H1 (cell line): ENCODE data around the gene RPTOR. TPM values are rescaled to one million over a fixed set of nuclear protein-coding genes. Genes with fewer than 3 reads are reported as not detected.

Source experiments
- CTCF ChIA-PET: fragments of 300-600 bp; sonication (Branson Sonifier 250); formaldehyde crosslinking; loops from one replicate; lab custom pipeline; 2021; ENCODE audit not compliant: partially characterized antibody; lab: Charles Lee
- POLR2A ChIA-PET: fragments of 300-600 bp; sonication (Branson Sonifier 250); formaldehyde crosslinking; loops from one replicate; lab custom pipeline; 2021; ENCODE audit warnings: inconsistent platforms; ENCODE audit not compliant: partially characterized antibody; lab: Charles Lee
- DNase-seq, 2 experiments: peaks; one replicate each; pipeline versions ENCODE4 v3.0.0 to v3.0.0-alpha.2; 2010 to 2022; ENCODE audit warnings: low spot score in 2 of 2, low read depth in 1 of 2, mixed read lengths in 1 of 2
- FAIRE-seq: peaks from 2 replicates; lab custom pipeline; 2011; peaks lifted over from hg19 to GRCh38; lab: Jason Lieb, UNC
- H2AFZ ChIP-seq: 2 replicates; pipeline ENCODE4 v1.8.1; 2012; ENCODE audit warnings: low read length, inconsistent platforms
- H2AK5ac ChIP-seq: 2 replicates; pipeline ENCODE4 v1.6.1; 2013; ENCODE audit warnings: low read depth, low read length
- H2BK120ac ChIP-seq: replicated peaks from 2 replicates; pipeline ENCODE3; 2013; ENCODE audit warnings: low read depth, low read length, inconsistent platforms
- H2BK12ac ChIP-seq: 2 replicates; pipeline ENCODE4 v1.6.1; 2013; ENCODE audit warnings: low read depth, low read length
- H2BK15ac ChIP-seq: 2 replicates; pipeline ENCODE4 v1.6.1; 2013; ENCODE audit warnings: low read length
- H2BK20ac ChIP-seq: 2 replicates; pipeline ENCODE4 v1.6.1; 2013; ENCODE audit warnings: low read length
- H2BK5ac ChIP-seq: 2 replicates; pipeline ENCODE4 v1.6.1; 2013; ENCODE audit warnings: low read depth, low read length
- H3K14ac ChIP-seq: 2 replicates; pipeline ENCODE4 v1.6.1; 2013; ENCODE audit warnings: inconsistent platforms; ENCODE audit not compliant: insufficient read length
- H3K18ac ChIP-seq: 2 replicates; pipeline ENCODE4 v1.6.1; 2013; ENCODE audit warnings: low read length; ENCODE audit errors: extremely low read depth
- H3K23ac ChIP-seq: 2 replicates; pipeline ENCODE4 v1.6.1; 2013; ENCODE audit warnings: inconsistent platforms; ENCODE audit not compliant: insufficient read length
- H3K23me2 ChIP-seq: 2 replicates; pipeline ENCODE4 v1.6.1; 2013; ENCODE audit warnings: low read depth, low read length
- H3K27ac ChIP-seq: 2 replicates; pipeline ENCODE4 v1.6.1; 2011; ENCODE audit warnings: low read depth, low read length, inconsistent platforms
- H3K27me3 ChIP-seq, 4 experiments: replicated peaks in 1 of 4; 1 replicate in 1 of 4; 2 replicates in 3 of 4; pipeline versions ENCODE4 v1.6.1 to v1.8.1; 2011 to 2013; ENCODE audit warnings: low read length in 3 of 4, mild to moderate bottlenecking in 3 of 4, inconsistent platforms in 2 of 4, mixed read lengths in 2 of 4, moderate library complexity in 1 of 4; ENCODE audit not compliant: control insufficient read depth in 3 of 4, insufficient read depth in 3 of 4; ENCODE audit errors: extremely low read depth in 1 of 4
- H3K36me3 ChIP-seq, 4 experiments: 2 replicates each; pipeline versions ENCODE4 v1.6.1 to v1.8.1; 2011 to 2013; ENCODE audit warnings: mild to moderate bottlenecking in 4 of 4, low read length in 3 of 4, moderate library complexity in 2 of 4, control low read depth in 1 of 4, inconsistent platforms in 1 of 4; ENCODE audit not compliant: insufficient read depth in 4 of 4, control insufficient read depth in 2 of 4
- H3K4ac ChIP-seq: replicated peaks from 2 replicates; pipeline ENCODE3; 2013; ENCODE audit warnings: low read length, low read depth, mixed read lengths, inconsistent platforms; ENCODE audit not compliant: insufficient read length
- H3K4me1 ChIP-seq, 4 experiments: replicated peaks in 1 of 4; 1 replicate in 1 of 4; 2 replicates in 3 of 4; pipeline versions ENCODE4 v1.6.1 to v1.8.1; 2011 to 2013; ENCODE audit warnings: low read length in 3 of 4, inconsistent platforms in 2 of 4, mixed read lengths in 1 of 4; ENCODE audit not compliant: insufficient read depth in 4 of 4, control insufficient read depth in 3 of 4
- H3K4me2 ChIP-seq, 2 experiments: 2 replicates each; pipeline versions ENCODE4 v1.6.1 to v1.8.1; 2011 to 2013; ENCODE audit warnings: low read depth in 2 of 2, low read length in 2 of 2, control low read depth in 1 of 2, inconsistent platforms in 1 of 2, mild to moderate bottlenecking in 1 of 2; ENCODE audit not compliant: insufficient read depth in 1 of 2
- H3K4me3 ChIP-seq, 4 experiments: fragments of 200-600, 300-600 bp in 1 of 4; sonication (generic), shearing (Covaris generic), sonication (Bioruptor Twin) in 1 of 4; 2 replicates each; pipeline versions ENCODE4 v1.5.1 to v1.8.1; 2011 to 2016; ENCODE audit warnings: low read length in 4 of 4, low read depth in 3 of 4, control low read depth in 2 of 4, inconsistent platforms in 2 of 4, mild to moderate bottlenecking in 2 of 4, mixed read lengths in 1 of 4, moderate library complexity in 1 of 4; ENCODE audit not compliant: insufficient read depth in 2 of 4; ENCODE audit errors: extremely low read depth in 1 of 4
- H3K56ac ChIP-seq: replicated peaks from 2 replicates; pipeline ENCODE3; 2013; ENCODE audit warnings: low read depth, mild to moderate bottlenecking, mixed read lengths, low read length, inconsistent platforms; ENCODE audit not compliant: insufficient read length
- H3K79me1 ChIP-seq: 2 replicates; pipeline ENCODE4 v1.6.1; 2013; ENCODE audit warnings: low read depth, low read length, control low read depth
- H3K79me2 ChIP-seq, 2 experiments: 2 replicates each; pipeline versions ENCODE4 v1.6.1 to v1.8.1; 2012 to 2013; ENCODE audit warnings: low read length in 2 of 2, mild to moderate bottlenecking in 2 of 2, inconsistent platforms in 1 of 2; ENCODE audit not compliant: insufficient read depth in 2 of 2, control insufficient read depth in 1 of 2
- H3K9ac ChIP-seq, 4 experiments: replicated peaks in 1 of 4; 1 replicate in 1 of 4; 2 replicates in 3 of 4; pipeline versions ENCODE4 v1.6.1 to v1.8.1; 2011 to 2013; ENCODE audit warnings: low read depth in 3 of 4, low read length in 3 of 4, control low read depth in 2 of 4, mild to moderate bottlenecking in 2 of 4, moderate library complexity in 2 of 4, inconsistent platforms in 1 of 4; ENCODE audit errors: extremely low read depth in 1 of 4
- H3K9me3 ChIP-seq, 2 experiments: 2 replicates each; pipeline versions ENCODE4 v1.6.1 to v1.8.1; 2012 to 2013; ENCODE audit warnings: mild to moderate bottlenecking in 2 of 2, moderate library complexity in 2 of 2, control low read depth in 1 of 2, inconsistent platforms in 1 of 2, low read depth in 1 of 2, low read length in 1 of 2, mixed read lengths in 1 of 2; ENCODE audit not compliant: insufficient read depth in 2 of 2
- H4K20me1 ChIP-seq, 2 experiments: replicated peaks in 1 of 2; 2 replicates each; pipeline versions ENCODE3 to v1.8.1; 2011 to 2013; ENCODE audit warnings: inconsistent platforms in 2 of 2, low read length in 2 of 2, mild to moderate bottlenecking in 1 of 2; ENCODE audit not compliant: insufficient read depth in 2 of 2, control insufficient read depth in 1 of 2
- H4K5ac ChIP-seq: 2 replicates; pipeline ENCODE4 v1.6.1; 2013; ENCODE audit warnings: low read length, low read depth, mixed read lengths, inconsistent platforms; ENCODE audit not compliant: insufficient read length
- H4K8ac ChIP-seq: 2 replicates; pipeline ENCODE4 v1.8.0; 2013; ENCODE audit warnings: mild to moderate bottlenecking, moderate library complexity, low read length, inconsistent platforms; ENCODE audit not compliant: insufficient read depth; ENCODE audit errors: extremely low read depth
- H4K91ac ChIP-seq: replicated peaks from 2 replicates; pipeline ENCODE3; 2013; ENCODE audit warnings: low read length, mixed read lengths, inconsistent platforms; ENCODE audit not compliant: insufficient read length
- BACH1 ChIP-seq: IDR thresholded peaks from 2 replicates; pipeline ENCODE4 v1.6.1; 2012; ENCODE audit warnings: low read length, improper control_type of control experiment
- RBBP5 ChIP-seq: IDR thresholded peaks from 2 replicates; pipeline ENCODE4 v1.7.1; 2012; ENCODE audit warnings: low read depth, mild to moderate bottlenecking, inconsistent platforms, low read length, moderate library complexity, borderline replicate concordance
- SP1 ChIP-seq: IDR thresholded peaks from 2 replicates; pipeline ENCODE4 v1.6.1; 2011; ENCODE audit warnings: low read depth, low read length
- SRF ChIP-seq: IDR thresholded peaks from 2 replicates; pipeline ENCODE4 v1.6.1; 2011; ENCODE audit warnings: mild to moderate bottlenecking, low read depth, low read length, moderate library complexity
- SUZ12 ChIP-seq: fragments of 200-600 bp; sonication (generic); IDR thresholded peaks from 2 replicates; pipeline ENCODE4 v1.6.1; 2012; ENCODE audit warnings: mild to moderate bottlenecking, inconsistent platforms, low read length, moderate library complexity, mixed read lengths
- TEAD4 ChIP-seq: IDR thresholded peaks from 2 replicates; pipeline ENCODE4 v1.6.1; 2012; ENCODE audit warnings: low read depth, low read length, inconsistent platforms, mixed read lengths
- WGBS, 2 experiments: shearing (Covaris generic) in 1 of 2; methylation state at CpG; one replicate each; pipeline versions ENCODE4 v1.1.6 to v1.1.7; 2013 to 2015; ENCODE audit warnings: low lambda C conversion rate in 2 of 2, mixed read lengths in 2 of 2, inconsistent platforms in 1 of 2, low coverage in 1 of 2, missing lambda C conversion rate in 1 of 2; ENCODE audit not compliant: insufficient replicate concordance in 2 of 2, insufficient coverage in 1 of 2, insufficient read length in 1 of 2; ENCODE audit errors: extremely low coverage in 1 of 2, missing lambda C conversion rate in 1 of 2; 5-methylcytosine and 5-hydroxymethylcytosine counted together
- polyA plus RNA-seq, 7 experiments: library from polyadenylated mRNA; depleted of rRNA in 3 of 7; stranded (reverse) in 5 of 7; unstranded in 2 of 7; fragments of >200 nt in 5 of 7; fragments of 200-250 nt in 2 of 7; gene quantifications; 1 replicate in 5 of 7; 2 replicates in 1 of 7; 4 replicates in 1 of 7; pipeline versions ENCODE4 v1.2.1 to v1.2.3, GENCODE V29; 2011 to 2013; ENCODE audit warnings: missing spikeins in 2 of 7, mixed read lengths in 2 of 7
- total RNA-seq: library from RNA; stranded (reverse); fragmentation: NEBNext Ultra II Directional; extraction: Animal tissue kit (Norgen Biotek cat#: 25700); gene quantifications from 2 replicates; pipeline ENCODE4 v1.2.1, GENCODE V29; 2021

The RPTOR gene
- total and polyA plus RNA-seq, 2 of the 8 experiments (the other 6 are each of a cell fraction or from before 2014, with no cell fraction given), result 6.9 to 28.7 TPM

DNA sequence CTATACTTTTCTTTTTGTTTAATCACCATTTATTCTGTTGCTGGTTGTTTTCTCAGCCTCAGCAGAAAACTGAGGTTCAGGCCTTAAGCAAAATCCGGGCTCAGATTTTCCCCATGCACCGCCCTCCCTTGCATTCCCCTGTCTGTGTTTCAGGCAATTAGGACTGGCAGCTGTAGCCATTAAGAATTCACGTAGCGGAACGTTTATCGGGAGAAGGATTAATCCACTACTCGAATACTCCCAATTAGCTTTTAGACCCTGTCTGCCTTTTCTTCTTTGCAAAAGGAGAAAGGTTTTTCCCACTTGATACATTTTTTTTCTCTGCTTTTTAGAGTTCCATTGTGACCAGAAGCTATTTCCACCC is 173.1 kb downstream of the RPTOR start:
- Histone ChIP-seq H3K4me2 (no peak overlapping the region), H2BK15ac (no peak overlapping the region; the same call in 1 of the 2 replicates), H2AK5ac (no peak overlapping the region), H3K18ac (no peak overlapping the region), H3K4me3 (no peak overlapping the region), H3K79me1 (peaks cover 1% of the 10 kb centered on the region; the same call in 1 of the 2 replicates), H4K91ac (no peak overlapping the region), H3K36me3 (no peaks in the 10 kb centered on the region), H3K14ac (no peak overlapping the region), H3K23ac (no peak overlapping the region), H2BK20ac (no peak overlapping the region), H3K23me2 (no peaks in the 10 kb centered on the region), H3K9me3 (no peaks in the 10 kb centered on the region), H4K20me1 (peaks cover 0 to 2% of the 10 kb centered on the region in 2 experiments), H3K79me2 (peaks cover 0 to 35% of the 10 kb centered on the region in 2 experiments; a peak in 2 of 4 replicates), H3K56ac (no peak overlapping the region), H3K4ac (no peak overlapping the region), H2BK120ac (no peak overlapping the region), H3K27ac (no peak overlapping the region), H4K5ac (no peak overlapping the region), H3K4me1 (peaks cover 0 to 2% (median 0%) of the 10 kb centered on the region in 4 experiments; a peak in 3 of 7 replicates), H3K9ac (no peak overlapping the region), H3K27me3 (no peaks in the 10 kb centered on the region), H2BK5ac (no peak overlapping the region), H4K8ac (no peak overlapping the region), H2BK12ac (no peak overlapping the region), H2AFZ (no peak overlapping the region)
- WGBS, 2 experiments, result 89% methylated on average over 7 of the region's 7 CpGs; no CpG with 5 or more reads in 1 of the 2 experiments
- ChIA-PET POLR2A (no interaction called here), CTCF (no interaction called here)
- TF ChIP-seq SRF (no peak), SP1 (no peak), SUZ12 (no peak), RBBP5 (no peak), BACH1 (no peak), TEAD4 (no peak)
- FAIRE-seq (no peak), DNase-seq (no peak)
